Measurements from ENCODE around the gene GSTT2.

DNA sequence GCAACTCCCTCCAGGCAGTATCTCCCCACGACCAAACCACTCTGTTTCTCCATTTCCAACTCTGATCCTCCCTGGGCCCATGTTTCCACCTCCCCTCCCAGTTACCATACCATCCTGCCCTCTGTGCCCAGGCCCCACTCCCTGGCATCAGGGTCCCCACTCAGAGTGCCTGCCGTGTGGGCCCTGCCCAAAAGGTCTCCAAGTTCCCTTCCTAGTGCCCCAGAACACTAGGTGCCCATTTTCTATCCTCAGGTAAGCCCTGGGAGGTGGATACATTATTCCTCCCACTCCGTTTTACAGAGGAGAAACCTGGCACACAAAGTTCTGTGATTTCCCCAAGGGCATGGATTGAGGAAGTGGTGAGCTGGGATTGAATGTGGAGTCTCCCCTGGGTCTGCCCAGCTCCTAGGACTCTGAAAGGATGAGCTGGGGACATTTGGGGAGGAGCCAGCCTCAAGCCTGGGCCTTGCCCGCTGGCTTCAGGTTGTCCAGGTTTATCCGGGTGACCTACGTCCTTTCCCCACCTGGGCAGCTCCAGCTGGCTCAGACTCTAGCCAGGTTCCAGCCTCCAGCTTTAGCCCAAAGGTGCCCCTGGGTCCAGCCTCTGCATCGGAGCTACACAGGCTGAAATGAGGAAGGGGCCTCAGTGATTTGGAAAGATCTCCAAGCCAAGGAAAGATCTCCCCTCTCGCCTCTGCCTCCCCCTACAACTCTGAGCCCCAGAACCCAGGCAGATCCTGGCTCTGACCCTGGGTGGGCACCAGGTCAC lies 27.5 kb downstream of the GSTT2 start:
- TF ChIP-seq, protein P1, sequence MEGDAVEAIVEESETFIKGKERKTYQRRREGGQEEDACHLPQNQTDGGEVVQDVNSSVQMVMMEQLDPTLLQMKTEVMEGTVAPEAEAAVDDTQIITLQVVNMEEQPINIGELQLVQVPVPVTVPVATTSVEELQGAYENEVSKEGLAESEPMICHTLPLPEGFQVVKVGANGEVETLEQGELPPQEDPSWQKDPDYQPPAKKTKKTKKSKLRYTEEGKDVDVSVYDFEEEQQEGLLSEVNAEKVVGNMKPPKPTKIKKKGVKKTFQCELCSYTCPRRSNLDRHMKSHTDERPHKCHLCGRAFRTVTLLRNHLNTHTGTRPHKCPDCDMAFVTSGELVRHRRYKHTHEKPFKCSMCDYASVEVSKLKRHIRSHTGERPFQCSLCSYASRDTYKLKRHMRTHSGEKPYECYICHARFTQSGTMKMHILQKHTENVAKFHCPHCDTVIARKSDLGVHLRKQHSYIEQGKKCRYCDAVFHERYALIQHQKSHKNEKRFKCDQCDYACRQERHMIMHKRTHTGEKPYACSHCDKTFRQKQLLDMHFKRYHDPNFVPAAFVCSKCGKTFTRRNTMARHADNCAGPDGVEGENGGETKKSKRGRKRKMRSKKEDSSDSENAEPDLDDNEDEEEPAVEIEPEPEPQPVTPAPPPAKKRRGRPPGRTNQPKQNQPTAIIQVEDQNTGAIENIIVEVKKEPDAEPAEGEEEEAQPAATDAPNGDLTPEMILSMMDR (IDR thresholded peaks at IDR 0.05) = no peak
- no peak for TF ChIP-seq EZH2 (IDR thresholded peaks at IDR 0.05; ENCODE audit: borderline replicate concordance, insufficient read depth, low read depth, low read length, poor library complexity, severe bottlenecking)

Data from B cell (primary cell).